Measurements from ENCODE around the gene OXNAD1.
A peak's percentile ranks its signal among the peaks of the same experiment; 100 is the strongest.

The OXNAD1 gene

GRCh38 chr3:16322189-16322588, 57.2 kb downstream of the OXNAD1 start:
- Histone ChIP-seq H3K4me1 (ENCODE audit: control insufficient read depth in 2 of 2, insufficient read depth in 1 of 2, low read depth in 1 of 2, low read length in 2 of 2) (no peaks in the 10 kb centered on the region), H3K9ac (ENCODE audit: low read depth, low read length, poor library complexity) (no peak overlapping the region), H3K9me3 (replicated peaks in 1 of 2; ENCODE audit: control insufficient read depth in 2 of 2, insufficient read depth in 1 of 2, low read depth in 1 of 2, low read length in 2 of 2) (no peaks in the 10 kb centered on the region), H2BK5ac (ENCODE audit: low read length) (no peak overlapping the region), H4K8ac (ENCODE audit: low read depth, low read length) (no peak overlapping the region), H3K4me3 (ENCODE audit: low read length in 2 of 2) (no peak overlapping the region), H2BK15ac (ENCODE audit: low read length) (no peak overlapping the region), H3K27ac (replicated peaks; ENCODE audit: low read length) (no peak overlapping the region), H3K14ac (ENCODE audit: low read length) (no peak overlapping the region), H3K79me1 (ENCODE audit: low read depth, low read length) (no peaks in the 10 kb centered on the region), H2BK120ac (ENCODE audit: low read depth, low read length) (no peak overlapping the region), H3K23ac (ENCODE audit: low read depth, low read length, poor library complexity) (no peak overlapping the region), H3K36me3 (replicated peaks in 1 of 2; ENCODE audit: control insufficient read depth in 2 of 2, insufficient read depth in 2 of 2, low read length in 2 of 2) (peaks cover 10 to 39% of the 10 kb centered on the region in 2 donors), H3K4me2 (ENCODE audit: insufficient read depth, low read length, poor library complexity, severe bottlenecking) (no peak overlapping the region), H3K4ac (ENCODE audit: low read length) (no peak overlapping the region), H2BK12ac (ENCODE audit: low read length) (no peak overlapping the region), H2AFZ (ENCODE audit: low read length) (no peak overlapping the region), H2AK5ac (ENCODE audit: low read depth, low read length) (no peak overlapping the region), H3K18ac (ENCODE audit: low read length) (no peak overlapping the region), H3K27me3 (ENCODE audit: control insufficient read depth in 3 of 3, insufficient read depth in 3 of 3, low read depth in 1 of 3, low read length in 3 of 3) (no peaks in the 10 kb centered on the region), H4K91ac (ENCODE audit: low read depth, low read length, poor library complexity) (no peak overlapping the region)
- DNase-seq (ENCODE audit: low spot score), result no peak
- no CpG with 5 or more reads among the region's 5 CpGs for WGBS, 2 donors (ENCODE audit: extremely low coverage in 2 of 2, insufficient read length in 2 of 2, insufficient replicate concordance in 1 of 2)

- Histone ChIP-seq H2BK15ac (ENCODE audit: low read length) (no peak overlapping the region), H3K4ac (ENCODE audit: low read length) (no peak overlapping the region), H3K4me2 (ENCODE audit: insufficient read depth, low read length, poor library complexity, severe bottlenecking) (no peak overlapping the region), H2BK120ac (ENCODE audit: low read depth, low read length) (no peak overlapping the region), H3K14ac (ENCODE audit: low read length) (no peak overlapping the region), H3K4me3 (ENCODE audit: low read length in 2 of 2) (peak overlapping the region in 1 of 2 donors; percentile 28), H3K9ac (ENCODE audit: low read depth, low read length, poor library complexity) (peak overlapping the region; percentile 9), H3K4me1 (ENCODE audit: control insufficient read depth in 2 of 2, insufficient read depth in 1 of 2, low read depth in 1 of 2, low read length in 2 of 2) (peaks cover 0 to 3% of the 10 kb centered on the region in 2 donors), H2BK12ac (ENCODE audit: low read length) (no peak overlapping the region), H3K79me1 (ENCODE audit: low read depth, low read length) (no peaks in the 10 kb centered on the region), H4K91ac (ENCODE audit: low read depth, low read length, poor library complexity) (no peak overlapping the region), H4K8ac (ENCODE audit: low read depth, low read length) (no peak overlapping the region), H2AFZ (ENCODE audit: low read length) (no peak overlapping the region), H3K18ac (ENCODE audit: low read length) (peak overlapping the region; percentile 83), H3K27ac (replicated peaks; ENCODE audit: low read length) (no peak overlapping the region), H3K9me3 (replicated peaks in 1 of 2; ENCODE audit: control insufficient read depth in 2 of 2, insufficient read depth in 1 of 2, low read depth in 1 of 2, low read length in 2 of 2) (no peaks in the 10 kb centered on the region), H3K23ac (ENCODE audit: low read depth, low read length, poor library complexity) (no peak overlapping the region), H2BK5ac (ENCODE audit: low read length) (no peak overlapping the region), H3K27me3 (ENCODE audit: control insufficient read depth in 3 of 3, insufficient read depth in 3 of 3, low read depth in 1 of 3, low read length in 3 of 3) (no peaks in the 10 kb centered on the region), H2AK5ac (ENCODE audit: low read depth, low read length) (no peak overlapping the region), H3K36me3 (replicated peaks in 1 of 2; ENCODE audit: control insufficient read depth in 2 of 2, insufficient read depth in 2 of 2, low read length in 2 of 2) (peaks cover 10 to 33% of the 10 kb centered on the region in 2 donors)
- WGBS, 2 donors (ENCODE audit: extremely low coverage in 2 of 2, insufficient read length in 2 of 2, insufficient replicate concordance in 1 of 2), result no CpG with 5 or more reads among the region's 4 CpGs
- no peak for DNase-seq (ENCODE audit: low spot score)
Observed at GRCh38 chr3:16323737-16324136, 58.7 kb downstream of the OXNAD1 start.

- no peak overlapping the region for H4K91ac ChIP-seq (ENCODE audit: low read depth, low read length, poor library complexity)
- WGBS, 2 donors (ENCODE audit: extremely low coverage in 2 of 2, insufficient read length in 2 of 2, insufficient replicate concordance in 1 of 2), result no CpG with 5 or more reads among the region's 4 CpGs
Observed at GRCh38 chr3:16325850-16326249, 60.8 kb downstream of the OXNAD1 start.

GRCh38 chr3:16326724-16327349, 61.8 kb downstream of the OXNAD1 start:
- Histone ChIP-seq H3K27me3 (ENCODE audit: control insufficient read depth in 3 of 3, insufficient read depth in 3 of 3, low read depth in 1 of 3, low read length in 3 of 3) (no peaks in the 10 kb centered on the region), H3K4me2 (ENCODE audit: insufficient read depth, low read length, poor library complexity, severe bottlenecking) (no peak overlapping the region), H2BK15ac (ENCODE audit: low read length) (no peak overlapping the region), H2AFZ (ENCODE audit: low read length) (no peak overlapping the region), H3K9ac (ENCODE audit: low read depth, low read length, poor library complexity) (no peak overlapping the region), H3K79me1 (ENCODE audit: low read depth, low read length) (no peaks in the 10 kb centered on the region), H2BK120ac (ENCODE audit: low read depth, low read length) (peak overlapping the region; percentile 4), H3K27ac (replicated peaks; ENCODE audit: low read length) (no peak overlapping the region), H3K14ac (ENCODE audit: low read length) (no peak overlapping the region), H3K4me1 (ENCODE audit: control insufficient read depth in 2 of 2, insufficient read depth in 1 of 2, low read depth in 1 of 2, low read length in 2 of 2) (peaks cover 11 to 16% of the 10 kb centered on the region in 2 donors), H3K9me3 (replicated peaks in 1 of 2; ENCODE audit: control insufficient read depth in 2 of 2, insufficient read depth in 1 of 2, low read depth in 1 of 2, low read length in 2 of 2) (peaks cover 2 to 15% of the 10 kb centered on the region in 2 donors), H3K23ac (ENCODE audit: low read depth, low read length, poor library complexity) (no peak overlapping the region), H2BK5ac (ENCODE audit: low read length) (no peak overlapping the region), H3K4me3 (ENCODE audit: low read length in 2 of 2) (no peak overlapping the region), H4K91ac (ENCODE audit: low read depth, low read length, poor library complexity) (no peak overlapping the region), H3K4ac (ENCODE audit: low read length) (no peak overlapping the region), H3K36me3 (replicated peaks in 1 of 2; ENCODE audit: control insufficient read depth in 2 of 2, insufficient read depth in 2 of 2, low read length in 2 of 2) (peaks cover 10 to 18% of the 10 kb centered on the region in 2 donors), H3K18ac (ENCODE audit: low read length) (no peak overlapping the region), H2BK12ac (ENCODE audit: low read length) (no peak overlapping the region), H4K8ac (ENCODE audit: low read depth, low read length) (no peak overlapping the region), H2AK5ac (ENCODE audit: low read depth, low read length) (no peak overlapping the region)
- no peak for DNase-seq (ENCODE audit: low spot score)
- no CpG with 5 or more reads among the region's 15 CpGs for WGBS, 2 donors (ENCODE audit: extremely low coverage in 2 of 2, insufficient read length in 2 of 2, insufficient replicate concordance in 1 of 2)

More at GRCh38 chr3:16325850-16326249, 60.8 kb downstream of the OXNAD1 start:
- Histone ChIP-seq H2BK12ac (ENCODE audit: low read length) (no peak overlapping the region), H3K36me3 (replicated peaks in 1 of 2; ENCODE audit: control insufficient read depth in 2 of 2, insufficient read depth in 2 of 2, low read length in 2 of 2) (peaks cover 10 to 20% of the 10 kb centered on the region in 2 donors), H3K79me1 (ENCODE audit: low read depth, low read length) (no peaks in the 10 kb centered on the region), H3K4me2 (ENCODE audit: insufficient read depth, low read length, poor library complexity, severe bottlenecking) (no peak overlapping the region), H3K9ac (ENCODE audit: low read depth, low read length, poor library complexity) (no peak overlapping the region), H2AK5ac (ENCODE audit: low read depth, low read length) (no peak overlapping the region), H3K23ac (ENCODE audit: low read depth, low read length, poor library complexity) (no peak overlapping the region), H2BK15ac (ENCODE audit: low read length) (no peak overlapping the region), H3K4ac (ENCODE audit: low read length) (no peak overlapping the region), H3K27ac (replicated peaks; ENCODE audit: low read length) (no peak overlapping the region), H3K18ac (ENCODE audit: low read length) (no peak overlapping the region), H3K9me3 (replicated peaks in 1 of 2; ENCODE audit: control insufficient read depth in 2 of 2, insufficient read depth in 1 of 2, low read depth in 1 of 2, low read length in 2 of 2) (peaks cover 0 to 5% of the 10 kb centered on the region in 2 donors), H3K4me1 (ENCODE audit: control insufficient read depth in 2 of 2, insufficient read depth in 1 of 2, low read depth in 1 of 2, low read length in 2 of 2) (peaks cover 11 to 15% of the 10 kb centered on the region in 2 donors), H2AFZ (ENCODE audit: low read length) (no peak overlapping the region), H3K14ac (ENCODE audit: low read length) (no peak overlapping the region), H4K8ac (ENCODE audit: low read depth, low read length) (no peak overlapping the region), H2BK5ac (ENCODE audit: low read length) (no peak overlapping the region), H3K4me3 (ENCODE audit: low read length in 2 of 2) (peak overlapping the region in 1 of 2 donors; percentile 51), H2BK120ac (ENCODE audit: low read depth, low read length) (no peak overlapping the region), H3K27me3 (ENCODE audit: control insufficient read depth in 3 of 3, insufficient read depth in 3 of 3, low read depth in 1 of 3, low read length in 3 of 3) (no peaks in the 10 kb centered on the region)
- no peak for DNase-seq (ENCODE audit: low spot score)
